Measurements from ENCODE around the gene PSME2.
A peak's percentile ranks its signal among the peaks of the same experiment; 100 is the strongest.

The PSME2 gene

DNA sequence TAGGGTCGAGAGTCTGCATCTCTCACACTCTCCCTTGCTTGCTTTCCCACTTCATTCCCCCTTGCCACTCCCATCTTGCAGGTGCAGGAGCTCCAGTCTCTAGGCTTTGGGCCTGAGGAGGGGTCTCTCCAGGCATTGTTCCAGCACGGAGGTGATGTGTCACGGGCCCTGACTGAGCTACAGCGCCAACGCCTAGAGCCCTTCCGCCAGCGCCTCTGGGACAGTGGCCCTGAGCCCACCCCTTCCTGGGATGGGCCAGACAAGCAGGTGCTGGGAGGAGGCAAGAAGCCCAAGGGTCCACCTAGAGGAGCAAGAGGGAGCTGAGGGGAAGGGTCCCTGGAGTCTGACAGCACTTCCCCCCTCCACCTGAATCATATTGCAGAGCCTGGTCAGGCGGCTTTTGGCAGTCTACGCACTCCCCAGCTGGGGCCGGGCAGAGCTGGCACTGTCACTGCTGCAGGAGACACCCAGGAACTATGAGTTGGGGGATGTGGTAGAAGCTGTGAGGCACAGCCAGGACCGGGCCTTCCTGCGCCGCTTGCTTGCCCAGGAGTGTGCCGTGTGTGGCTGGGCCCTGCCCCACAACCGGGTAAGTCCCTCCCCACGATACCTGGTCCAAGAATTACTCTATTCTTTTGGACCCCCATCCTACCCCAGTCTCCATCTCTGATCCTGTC is 5.1 kb upstream of the PSME2 start:
- H3K27me3 ChIP-seq = no peaks in the 10 kb centered on the region
- no peak overlapping the region for H3K4me3 ChIP-seq
- no peaks in the 10 kb centered on the region for H3K9me3 ChIP-seq (replicated peaks in 1 of 11)
- TF ChIP-seq Cebpa-rat (IDR thresholded peaks at IDR 0.05) = no peak
- H3K27ac ChIP-seq = no peak overlapping the region
- peaks cover 4 to 52% (median 41%) of the 10 kb centered on the region in 11 experiments; a peak in 18 of 22 replicates for H4K20me1 ChIP-seq
- H3K4me2 ChIP-seq = no peak overlapping the region
- H3K36me3 ChIP-seq = peaks cover 72 to 84% (median 79%) of the 10 kb centered on the region in 11 experiments
- peak overlapping the region in 2 of 11 experiments; percentile 1 to 10; a peak in 1 of 22 replicates for H3K9ac ChIP-seq
- H3K4me1 ChIP-seq = peaks cover 14 to 48% (median 30%) of the 10 kb centered on the region in 10 experiments

GRCh38 chr14:24150993-24151392 is 4.6 kb upstream of the PSME2 start:
- TF ChIP-seq Cebpa-rat (IDR thresholded peaks at IDR 0.05) = no peak
- no peak overlapping the region for H3K27ac ChIP-seq
- 0 out of 22 replicates have a peak overlapping the region, but pooled peaks of 1 of the 11 experiments have one; percentile 1 for H3K9ac ChIP-seq
- peaks cover 15 to 48% (median 31%) of the 10 kb centered on the region in 10 experiments for H3K4me1 ChIP-seq
- peaks cover 4 to 52% (median 41%) of the 10 kb centered on the region in 11 experiments; a peak in 18 of 22 replicates for H4K20me1 ChIP-seq
- peaks cover 66 to 78% (median 74%) of the 10 kb centered on the region in 11 experiments for H3K36me3 ChIP-seq
- no peaks in the 10 kb centered on the region for H3K9me3 ChIP-seq (replicated peaks in 1 of 11)
- H3K27me3 ChIP-seq = no peaks in the 10 kb centered on the region
- H3K4me2 ChIP-seq = no peak overlapping the region
- H3K4me3 ChIP-seq = no peak overlapping the region

GRCh38 chr14:24150567-24150966 is 4.2 kb upstream of the PSME2 start:
- Histone ChIP-seq H4K20me1 (peaks cover 4 to 50% (median 41%) of the 10 kb centered on the region in 11 experiments; a peak in 18 of 22 replicates), H3K4me3 (no peak overlapping the region), H3K9ac (peak overlapping the region in 5 of 11 experiments; percentile 32 to 92 (median 43); a peak in 3 of 22 replicates), H3K27ac (no peak overlapping the region), H3K4me1 (peaks cover 19 to 50% (median 33%) of the 10 kb centered on the region in 10 experiments), H3K9me3 (replicated peaks in 1 of 11) (no peaks in the 10 kb centered on the region), H3K4me2 (0 out of 22 replicates have a peak overlapping the region, but pooled peaks of 1 of the 11 experiments have one; percentile 99), H3K36me3 (peaks cover 62 to 74% (median 70%) of the 10 kb centered on the region in 11 experiments), H3K27me3 (no peaks in the 10 kb centered on the region)
- TF ChIP-seq Cebpa-rat (IDR thresholded peaks at IDR 0.05) = no peak

DNA sequence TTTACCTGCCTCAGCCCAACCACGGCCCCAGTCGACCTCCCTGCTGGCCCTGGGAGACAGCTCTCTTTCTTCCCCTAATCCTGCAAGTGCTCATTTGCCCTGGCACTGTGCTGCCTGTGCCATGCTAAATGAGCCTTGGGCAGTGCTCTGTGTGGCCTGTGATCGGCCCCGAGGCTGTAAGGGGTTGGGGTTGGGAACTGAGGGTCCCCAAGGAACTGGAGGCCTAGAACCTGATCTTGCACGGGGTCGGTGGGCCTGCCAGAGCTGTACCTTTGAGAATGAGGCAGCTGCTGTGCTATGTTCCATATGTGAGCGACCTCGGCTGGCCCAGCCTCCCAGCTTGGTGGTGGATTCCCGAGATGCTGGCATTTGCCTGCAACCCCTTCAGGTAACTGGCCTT is 3.7 kb upstream of the PSME2 start:
- TF ChIP-seq Cebpa-rat (IDR thresholded peaks at IDR 0.05) = no peak
- Histone ChIP-seq H3K9me3 (replicated peaks in 1 of 11) (no peaks in the 10 kb centered on the region), H3K4me3 (no peak overlapping the region), H3K4me1 (peaks cover 24 to 50% (median 33%) of the 10 kb centered on the region in 10 experiments), H3K4me2 (peak overlapping the region in 1 of 11 experiments; percentile 99; a peak in 1 of 22 replicates), H3K27ac (no peak overlapping the region), H3K9ac (peak overlapping the region in 6 of 11 experiments; percentile 21 to 96 (median 64); a peak in 6 of 22 replicates), H4K20me1 (peaks cover 4 to 51% (median 41%) of the 10 kb centered on the region in 11 experiments; a peak in 18 of 22 replicates), H3K36me3 (peaks cover 57 to 73% (median 65%) of the 10 kb centered on the region in 11 experiments), H3K27me3 (no peaks in the 10 kb centered on the region)

GRCh38 chr14:24149302-24149969 is 3.0 kb upstream of the PSME2 start:
- H4K20me1 ChIP-seq = peaks cover 4 to 53% (median 41%) of the 10 kb centered on the region in 11 experiments; a peak in 18 of 22 replicates
- no peak for TF ChIP-seq Cebpa-rat (IDR thresholded peaks at IDR 0.05)
- H3K4me2 ChIP-seq = peak overlapping the region in 9 of 11 experiments; percentile 91 to 100 (median 97); a peak in 14 of 22 replicates
- no peak overlapping the region; a peak in 1 of 20 replicates for H3K4me3 ChIP-seq
- peaks cover 56 to 73% (median 63%) of the 10 kb centered on the region in 11 experiments for H3K36me3 ChIP-seq
- no peak overlapping the region for H3K27ac ChIP-seq
- no peaks in the 10 kb centered on the region for H3K27me3 ChIP-seq
- no peaks in the 10 kb centered on the region for H3K9me3 ChIP-seq (replicated peaks in 1 of 11)
- peak overlapping the region in 10 of 11 experiments; percentile 27 to 96 (median 90); a peak in 14 of 22 replicates for H3K9ac ChIP-seq
- peaks cover 30 to 50% (median 36%) of the 10 kb centered on the region in 10 experiments for H3K4me1 ChIP-seq

- H3K27ac ChIP-seq = peak overlapping the region; percentile 57 to 94 (median 82)
Measured at GRCh38 chr14:24147761-24148428, 1.5 kb upstream of the PSME2 start.

GRCh38 chr14:24146978-24147760 is 759 bp upstream of the PSME2 start, which contains the start of gene RNF31:
TSS of gene RNF31 (plus strand) at chr14:24147498. CDS start at chr14:24147699, 201 bp downstream.
- Histone ChIP-seq H3K4me1 (peaks cover 52 to 69% (median 54%) of the 10 kb centered on the region in 10 experiments), H3K4me2 (peak within 1 kb of the TSS; percentile 95 to 100 (median 97)), H3K9ac (peak within 1 kb of the TSS; percentile 87 to 96 (median 90)), H3K4me3 (peak within 1 kb of the TSS; percentile 88 to 99 (median 92)), H3K36me3 (peaks cover 48 to 73% (median 64%) of the 10 kb centered on the region in 11 experiments), H4K20me1 (peaks cover 4 to 68% (median 53%) of the 10 kb centered on the region in 11 experiments; a peak in 18 of 22 replicates), H3K9me3 (replicated peaks in 1 of 11) (no peaks in the 10 kb centered on the region), H3K27me3 (no peaks in the 10 kb centered on the region), H3K27ac (peak within 1 kb of the TSS; percentile 57 to 94 (median 88))
- no peak for TF ChIP-seq Cebpa-rat (IDR thresholded peaks at IDR 0.05)

More at GRCh38 chr14:24147761-24148428, 1.5 kb upstream of the PSME2 start:
- peaks cover 4 to 66% (median 53%) of the 10 kb centered on the region in 11 experiments; a peak in 18 of 22 replicates for H4K20me1 ChIP-seq
- H3K27me3 ChIP-seq = no peaks in the 10 kb centered on the region
- H3K4me2 ChIP-seq = peak overlapping the region; percentile 91 to 100 (median 97)
- H3K4me1 ChIP-seq = peaks cover 45 to 62% (median 47%) of the 10 kb centered on the region in 10 experiments
- H3K4me3 ChIP-seq = peak overlapping the region; percentile 88 to 99 (median 92)
- peaks cover 56 to 75% (median 67%) of the 10 kb centered on the region in 11 experiments for H3K36me3 ChIP-seq
- no peaks in the 10 kb centered on the region for H3K9me3 ChIP-seq (replicated peaks in 1 of 11)
- no peak for TF ChIP-seq Cebpa-rat (IDR thresholded peaks at IDR 0.05)
- peak overlapping the region; percentile 86 to 96 (median 90) for H3K9ac ChIP-seq

Measured in BLaER1 treated with 17β-estradiol and CSF1 and Interleukin-3, amounts not matched to agents 10 nM and 100 nM (cell line).